K562 treated with DMSO at 1 percent for 12 hours (cell line): ENCODE measurements around the gene TEDC1. TPM values are rescaled to one million over a fixed set of nuclear protein-coding genes. Genes with fewer than 3 reads are reported as not detected.

Experiments
- total RNA-seq: library from RNA; unstranded; fragments of 300-600 nt; gene quantifications from 2 replicates; pipeline ENCODE4 v1.2.3, GENCODE V29; 2022; ENCODE audit not compliant: insufficient read depth

TEDC1 gene, protein sequence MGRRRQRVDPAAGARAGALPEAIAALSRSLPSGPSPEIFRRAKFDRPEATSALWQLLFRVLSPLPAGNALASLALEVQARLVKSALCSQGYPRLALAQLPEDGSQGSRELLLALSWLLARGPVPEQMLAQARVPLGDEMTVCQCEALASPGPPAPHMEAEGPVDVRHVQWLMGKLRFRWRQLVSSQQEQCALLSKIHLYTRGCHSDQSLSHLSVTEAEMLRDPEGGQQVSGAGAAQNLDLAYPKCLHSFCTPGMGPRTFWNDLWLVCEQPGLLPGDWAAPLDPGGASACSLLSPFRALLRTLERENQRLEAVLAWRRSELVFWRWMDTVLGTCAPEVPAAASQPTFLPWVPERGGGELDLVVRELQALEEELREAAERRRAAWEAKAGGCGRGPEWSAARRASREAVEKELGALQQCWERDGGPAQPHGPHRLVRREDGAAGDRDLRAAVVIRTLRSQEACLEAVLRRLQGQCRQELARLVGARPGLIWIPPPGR
- total RNA-seq: 25.6 and 29.7 TPM in 2 replicates

GRCh38 chr14:105490572-105491365 lies at the start of gene TEDC1:
TEDC1 (plus strand) TSS chr14:105491246; CDS start chr14:105491376, 130 bp downstream.

DNA sequence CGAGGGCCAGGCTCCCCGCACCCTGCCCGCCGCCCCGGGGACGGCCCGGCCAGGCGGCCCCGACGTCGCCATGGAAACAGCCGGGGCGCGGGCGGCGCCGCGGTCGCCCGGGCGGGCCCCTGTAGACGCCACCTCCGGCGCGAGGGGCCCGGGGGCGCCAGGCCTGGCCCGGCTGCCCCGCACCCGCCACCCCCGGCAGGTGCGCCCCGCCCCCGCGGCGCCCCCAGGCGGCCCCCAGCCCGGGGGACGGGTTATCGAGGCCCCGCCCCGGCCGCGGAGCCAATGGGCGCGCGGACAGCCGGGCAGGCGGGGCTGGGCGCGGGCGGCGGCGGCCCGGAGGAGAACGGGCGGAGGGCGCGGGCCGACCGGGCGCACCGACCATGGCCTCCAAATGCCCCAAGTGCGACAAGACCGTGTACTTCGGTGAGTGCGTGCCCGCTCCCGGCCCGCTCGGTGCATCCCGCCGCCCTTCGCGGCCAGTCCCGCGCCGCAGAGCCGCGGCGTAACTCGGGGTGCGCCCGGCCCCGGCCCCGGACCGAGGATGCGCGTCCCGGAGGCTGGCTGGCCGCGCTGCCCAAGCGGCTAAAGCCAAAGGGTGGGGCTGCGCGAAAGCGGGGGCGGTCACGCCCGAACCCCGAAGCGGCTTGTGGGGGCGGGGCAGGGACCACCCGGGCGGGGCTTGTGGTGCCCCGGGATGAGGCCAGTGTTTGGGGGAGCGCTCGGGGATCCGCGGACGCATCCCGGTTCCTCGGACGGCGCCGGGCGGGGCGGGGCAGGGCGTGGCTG lies 16.4 kb upstream of the TEDC1 start, which contains the start of gene CRIP2:
Gene CRIP2, plus strand, starts transcription at position 339 of the 786 bp plus-strand sequence. Its CDS starts 42 bp downstream, at position 381.

DNA sequence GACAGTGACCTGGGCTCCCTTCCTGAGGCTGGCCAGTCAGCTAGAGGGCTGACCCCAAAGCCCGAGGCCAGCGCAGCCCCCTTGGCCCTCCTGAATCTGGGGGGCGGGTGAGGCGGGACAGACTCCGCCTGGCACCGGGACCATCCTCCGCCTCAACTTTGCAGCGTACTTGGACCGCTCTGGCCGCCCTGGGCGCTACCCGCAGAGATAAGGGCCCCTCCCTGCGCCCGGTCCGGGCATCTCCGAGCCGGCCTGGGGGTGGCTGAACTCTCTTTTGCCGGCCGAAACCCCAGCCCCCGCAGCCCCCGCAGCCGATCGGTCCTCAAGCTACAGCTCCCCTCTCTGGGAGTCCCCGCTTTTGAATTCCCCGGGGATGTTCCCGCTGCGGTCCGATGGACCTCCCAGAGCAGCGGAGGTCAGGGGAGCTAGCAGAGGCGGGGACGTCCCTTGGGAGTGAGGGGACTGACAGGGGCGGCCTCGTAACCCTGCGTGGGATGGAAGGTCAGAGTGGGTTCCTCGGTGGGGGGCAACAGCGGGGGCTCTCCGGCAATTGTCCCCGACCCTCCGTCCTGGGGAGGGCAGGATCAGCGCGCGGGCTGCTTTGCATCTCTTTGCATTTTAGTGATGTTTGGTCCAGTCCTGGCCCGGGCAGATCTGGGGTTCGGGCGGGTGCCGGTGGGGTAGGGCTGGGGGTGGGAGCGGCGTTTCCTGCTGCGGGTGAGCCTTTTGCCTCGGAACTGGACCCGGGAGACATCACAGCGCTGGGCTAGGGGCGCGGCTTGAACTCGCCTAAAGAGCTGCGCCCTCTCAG lies 4.7 kb upstream of the TEDC1 start, which contains the start of gene CRIP1:
Gene CRIP1, plus strand, starts transcription at position 724 of the 811 bp plus-strand sequence. CDS start 374 bp downstream, outside the sequence.

DNA sequence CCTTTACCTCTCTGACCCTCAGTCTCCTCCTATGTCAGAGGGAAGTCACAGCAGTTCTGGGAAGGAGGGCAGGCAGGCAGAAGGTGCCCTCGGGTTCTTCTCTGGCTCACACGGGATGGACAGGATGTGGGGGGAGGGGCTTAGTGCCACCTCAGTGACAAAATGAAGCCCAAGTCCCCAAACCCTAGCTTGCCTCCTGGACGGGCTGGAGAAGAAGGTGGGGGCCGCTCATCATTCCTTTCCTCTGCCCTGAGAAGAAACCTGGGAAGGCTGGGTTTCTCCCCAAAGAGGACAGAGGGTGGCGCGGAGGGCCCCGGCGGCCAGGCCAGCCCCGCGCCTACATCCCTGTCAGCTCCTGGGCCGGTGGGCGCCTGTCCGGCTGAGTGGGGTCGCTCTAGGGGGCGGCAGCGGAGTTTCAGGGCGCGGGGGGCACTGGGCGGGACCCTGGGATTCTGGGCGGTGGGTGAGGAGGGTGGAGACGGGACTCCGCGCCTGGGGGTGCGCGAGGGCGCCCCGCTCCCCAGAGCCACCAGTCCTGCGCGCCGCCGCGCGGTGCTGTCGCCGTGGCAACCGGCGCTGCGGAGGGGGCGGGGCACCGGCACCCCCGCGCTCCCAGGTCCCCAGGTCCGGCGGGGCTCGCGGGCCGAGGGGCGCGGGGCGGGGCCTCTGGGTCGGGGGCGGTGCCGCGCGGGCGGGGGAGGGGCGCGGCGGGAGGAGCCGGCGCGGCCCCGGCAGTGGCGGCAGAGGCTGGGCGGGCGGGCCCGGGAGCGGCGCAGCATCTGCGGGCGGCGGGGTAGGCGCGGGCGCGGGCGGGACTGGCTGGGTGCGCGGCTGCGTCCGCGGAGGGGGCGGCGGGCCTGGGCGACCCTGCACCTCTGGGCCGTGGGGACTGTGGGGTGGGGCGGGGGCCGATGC lies 35.1 kb downstream of the TEDC1 start, which contains the start of gene TMEM121:
Gene TMEM121, plus strand, starts transcription at position 723 of the 915 bp plus-strand sequence. CDS start 2,252 bp downstream, outside the sequence.

Other genes with a start within 250 kb of the TEDC1 start
- not detected in 2 replicates for gene BTBD6, start 242.7 kb upstream of the TEDC1 start, total RNA-seq
- gene BRF1, start 190.2 kb upstream of the TEDC1 start, total RNA-seq: 19.1 and 24.2 TPM in 2 replicates
- gene PACS2, start 176.5 kb upstream of the TEDC1 start, total RNA-seq: 17.6 and 27.3 TPM in 2 replicates
- not detected in 2 replicates for gene TEX22, start 92.7 kb upstream of the TEDC1 start, total RNA-seq
- gene MTA1, start 71.4 kb upstream of the TEDC1 start, total RNA-seq: 42.7 and 65.7 TPM in 2 replicates
- gene CRIP2, start 16.4 kb upstream of the TEDC1 start, total RNA-seq: 2.8 and 3.1 TPM in 2 replicates
- not detected in 2 replicates for gene CRIP1, start 4.4 kb upstream of the TEDC1 start, total RNA-seq
- gene TMEM121, start 35.3 kb downstream of the TEDC1 start, total RNA-seq: 0.59 TPM in 1 of 2 replicates, not detected in the other